Lung (tissue), 12 donors: ENCODE data around the gene CNDP2. TPM values are rescaled to one million over a fixed set of nuclear protein-coding genes. Genes with fewer than 3 reads are reported as not detected.

Experiments
- ATAC-seq: fragments of 200-7000 bp; cut with Tn5 transposase; one replicate; pipeline ENCODE4 v1.9.1; 2020; ENCODE audit warnings: moderate number of reproducible peaks; ENCODE audit not compliant: insufficient read depth, low FRiP score
- DNase-seq, 3 donors: peaks; one replicate each; pipeline ENCODE4 v3.0.0-alpha.2; 2013 to 2017
- H3K27ac ChIP-seq, 2 donors: one replicate each; pipeline ENCODE4 v1.5.1; 2013; ENCODE audit warnings: mild to moderate bottlenecking in 2 of 2, moderate library complexity in 2 of 2, control low read depth in 1 of 2, inconsistent platforms in 1 of 2, low read depth in 1 of 2, low read length in 1 of 2
- H3K27me3 ChIP-seq, 3 donors: one replicate each; pipeline ENCODE4 v1.5.1; 2013; ENCODE audit warnings: low read length in 2 of 3; ENCODE audit not compliant: control insufficient read depth in 3 of 3, insufficient read depth in 3 of 3
- H3K36me3 ChIP-seq, 4 donors: one replicate each; pipeline ENCODE4 v1.5.1; 2013; ENCODE audit warnings: low read length in 4 of 4, mild to moderate bottlenecking in 1 of 4, moderate library complexity in 1 of 4; ENCODE audit not compliant: control insufficient read depth in 4 of 4, insufficient read depth in 4 of 4
- H3K4me1 ChIP-seq, 5 donors: one replicate each; pipeline ENCODE4 v1.5.1; 2013; ENCODE audit warnings: low read length in 5 of 5, mild to moderate bottlenecking in 2 of 5, moderate library complexity in 1 of 5; ENCODE audit not compliant: control insufficient read depth in 5 of 5, insufficient read depth in 5 of 5
- H3K4me3 ChIP-seq: one replicate; pipeline ENCODE4 v1.5.1; 2013; ENCODE audit warnings: mild to moderate bottlenecking, control low read depth, moderate library complexity
- H3K9ac ChIP-seq, 2 donors: one replicate each; pipeline ENCODE4 v1.5.1; 2013; ENCODE audit warnings: low read length in 2 of 2, control low read depth in 1 of 2; ENCODE audit not compliant: insufficient read depth in 1 of 2
- H3K9me3 ChIP-seq, 4 donors: one replicate each; pipeline ENCODE4 v1.5.1; 2013; ENCODE audit warnings: low read length in 3 of 4, mild to moderate bottlenecking in 1 of 4, moderate library complexity in 1 of 4; ENCODE audit not compliant: control insufficient read depth in 4 of 4, insufficient read depth in 3 of 4
- WGBS, 2 donors: extraction: QIAGEN DNeasy Blood & Tissue Kit; methylation state at CpG; one replicate each; pipeline ENCODE4 v1.1.7; 2013; 5-methylcytosine and 5-hydroxymethylcytosine counted together
- polyA plus RNA-seq, 2 donors: library from polyadenylated mRNA; stranded (reverse); fragments of 200-250 nt; gene quantifications; one replicate each; pipeline ENCODE4 v1.2.1, GENCODE V29; 2013
- total RNA-seq, 2 donors: library from RNA; depleted of rRNA in 1 of 2; stranded (reverse); fragments of >200 nt in 1 of 2; gene quantifications; one replicate each; pipeline ENCODE4 v1.2.1, GENCODE V29; 2014 to 2021
- TF ChIP-seq, protein P1 (sequence below): IDR thresholded peaks from 2 replicates; pipeline ENCODE4 v1.5.1; 2012; ENCODE audit warnings: mild to moderate bottlenecking; ENCODE audit errors: control extremely low read depth, extremely low read depth
- donor health status: control.
- donor health status: control.
- donor health status: Bipolar disorder and iron deficiency.
- donor health status: healthy.
- donor health status: DM: yes; HTN: yes; CAD: no.

The CNDP2 gene
- total and polyA plus RNA-seq, 4 donors, result 152 to 311 (median 191) TPM

DNA sequence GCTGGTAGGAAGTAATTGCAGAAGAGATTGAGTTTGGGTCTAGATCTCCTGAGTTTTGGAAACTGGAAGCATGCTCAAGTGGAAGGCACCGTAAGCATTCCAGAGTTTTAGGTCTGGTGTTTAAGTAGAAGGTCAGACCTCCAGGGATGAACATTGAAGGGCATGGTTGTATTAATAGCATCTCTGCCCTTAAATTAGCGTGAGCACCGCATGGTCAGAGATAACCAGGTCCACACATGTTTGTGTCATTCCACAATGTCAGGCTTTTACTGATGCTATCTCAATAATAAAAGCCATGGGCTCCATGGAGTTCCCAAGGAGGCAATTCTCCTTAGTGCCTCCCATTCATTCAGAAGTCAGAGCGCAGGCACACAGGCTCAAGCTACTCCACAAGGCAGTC, 73.2 kb downstream of the CNDP2 start:
- TF ChIP-seq, protein P1, sequence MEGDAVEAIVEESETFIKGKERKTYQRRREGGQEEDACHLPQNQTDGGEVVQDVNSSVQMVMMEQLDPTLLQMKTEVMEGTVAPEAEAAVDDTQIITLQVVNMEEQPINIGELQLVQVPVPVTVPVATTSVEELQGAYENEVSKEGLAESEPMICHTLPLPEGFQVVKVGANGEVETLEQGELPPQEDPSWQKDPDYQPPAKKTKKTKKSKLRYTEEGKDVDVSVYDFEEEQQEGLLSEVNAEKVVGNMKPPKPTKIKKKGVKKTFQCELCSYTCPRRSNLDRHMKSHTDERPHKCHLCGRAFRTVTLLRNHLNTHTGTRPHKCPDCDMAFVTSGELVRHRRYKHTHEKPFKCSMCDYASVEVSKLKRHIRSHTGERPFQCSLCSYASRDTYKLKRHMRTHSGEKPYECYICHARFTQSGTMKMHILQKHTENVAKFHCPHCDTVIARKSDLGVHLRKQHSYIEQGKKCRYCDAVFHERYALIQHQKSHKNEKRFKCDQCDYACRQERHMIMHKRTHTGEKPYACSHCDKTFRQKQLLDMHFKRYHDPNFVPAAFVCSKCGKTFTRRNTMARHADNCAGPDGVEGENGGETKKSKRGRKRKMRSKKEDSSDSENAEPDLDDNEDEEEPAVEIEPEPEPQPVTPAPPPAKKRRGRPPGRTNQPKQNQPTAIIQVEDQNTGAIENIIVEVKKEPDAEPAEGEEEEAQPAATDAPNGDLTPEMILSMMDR, result no peak
- H3K9ac ChIP-seq, result no peak overlapping the region
- no peak overlapping the region for H3K27ac ChIP-seq
- 92 to 96% methylated on average over 4 of the region's 4 CpGs for WGBS, 2 donors
- H3K9me3 ChIP-seq, result peaks cover 0 to 10% (median 0%) of the 10 kb centered on the region in 4 donors
- DNase-seq (no peak), ATAC-seq (no peak)
- no peak overlapping the region for H3K4me3 ChIP-seq
- peaks cover 0 to 2% (median 0%) of the 10 kb centered on the region in 5 donors for H3K4me1 ChIP-seq
- H3K36me3 ChIP-seq, result no peaks in the 10 kb centered on the region
- H3K27me3 ChIP-seq, result no peaks in the 10 kb centered on the region

DNA sequence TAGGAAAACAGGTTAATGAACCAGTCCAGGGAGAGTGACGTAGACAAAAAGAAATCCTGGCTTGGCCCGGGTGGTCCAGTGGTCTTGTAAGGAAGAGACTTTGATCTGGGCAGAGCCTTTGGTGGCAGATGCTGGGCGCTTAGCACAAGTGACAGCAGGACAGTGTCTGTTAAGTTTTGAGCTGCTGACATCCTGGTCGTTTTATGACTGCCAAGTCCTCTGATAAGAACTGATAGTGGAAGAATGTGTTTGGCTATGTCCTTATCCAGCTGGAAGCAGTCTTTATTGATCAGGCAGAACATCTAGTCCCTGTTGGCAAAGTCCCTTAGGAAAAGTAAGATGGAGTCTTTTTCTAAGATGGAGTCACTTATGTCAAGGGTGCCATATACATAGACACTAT, 74.1 kb downstream of the CNDP2 start:
- Histone ChIP-seq H3K27ac (no peak overlapping the region), H3K4me1 (no peaks in the 10 kb centered on the region), H3K9ac (no peak overlapping the region), H3K36me3 (no peaks in the 10 kb centered on the region), H3K4me3 (no peak overlapping the region), H3K9me3 (peaks cover 0 to 10% (median 0%) of the 10 kb centered on the region in 4 donors), H3K27me3 (no peaks in the 10 kb centered on the region)
- 79 to 90% methylated on average over 4 of the region's 4 CpGs for WGBS, 2 donors
- no peak for DNase-seq
- no peak for ATAC-seq
- TF ChIP-seq, protein P1, result no peak

DNA sequence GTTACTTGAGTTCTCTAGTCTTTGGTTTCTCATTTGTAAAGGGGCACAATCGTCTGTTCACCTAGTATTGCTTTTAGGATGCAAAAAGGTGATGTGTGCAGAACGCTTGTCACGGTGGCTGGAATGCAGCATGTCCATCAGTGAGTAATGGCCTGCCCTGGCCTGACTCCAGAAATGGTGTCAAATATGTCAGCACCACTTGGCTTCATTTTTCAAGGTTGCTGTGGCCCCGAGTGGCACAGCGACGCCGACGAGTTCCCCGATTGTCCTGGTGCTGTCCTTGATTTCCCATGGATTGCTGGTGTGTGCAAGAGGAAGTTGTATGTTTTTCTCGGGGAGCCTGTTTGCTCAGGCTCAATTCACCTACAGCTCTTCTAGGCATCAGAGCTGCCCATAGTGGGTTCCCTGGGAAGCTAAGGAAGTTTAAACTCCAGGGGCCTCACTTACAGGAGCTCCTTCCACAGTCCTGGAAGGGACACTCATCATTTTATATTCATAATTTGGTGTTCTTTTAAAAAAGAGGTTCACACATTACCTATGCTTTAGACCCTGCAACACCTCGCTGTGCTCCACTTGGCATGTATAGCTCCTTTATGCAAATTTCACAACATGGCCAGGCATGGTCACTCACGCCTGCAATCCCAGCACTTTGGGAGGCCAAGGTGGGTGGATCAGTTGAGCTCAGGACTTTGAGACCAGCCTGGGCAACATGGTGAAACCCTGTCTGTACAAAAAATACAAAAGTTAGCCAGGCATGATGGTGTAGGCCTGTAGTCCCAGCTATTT, 75.9 kb downstream of the CNDP2 start:
- H3K4me1 ChIP-seq, result no peaks in the 10 kb centered on the region
- no peak overlapping the region for H3K27ac ChIP-seq
- no peak overlapping the region for H3K9ac ChIP-seq
- H3K4me3 ChIP-seq, result no peak overlapping the region
- H3K9me3 ChIP-seq, result peaks cover 0 to 4% (median 0%) of the 10 kb centered on the region in 4 donors
- no peaks in the 10 kb centered on the region for H3K27me3 ChIP-seq
- TF ChIP-seq, protein P1, result no peak
- no peak for DNase-seq
- 80 to 85% methylated on average over 12 of the region's 12 CpGs for WGBS, 2 donors
- no peak for ATAC-seq
- H3K36me3 ChIP-seq, result no peaks in the 10 kb centered on the region
